Mesothelial cell of epicardium (in vitro differentiated cells): Measurements from ENCODE around the gene MACROD2. TPM values are rescaled to one million over a fixed set of nuclear protein-coding genes. Genes with fewer than 3 reads are reported as not detected.

Experiments
- DNase-seq, 2 experiments: peaks; one replicate each; pipeline ENCODE4 v3.0.0; 2021; ENCODE audit warnings: low spot score in 2 of 2; ENCODE audit not compliant: unreplicated experiment in 2 of 2
- H3K27ac Mint-ChIP-seq: 2 replicates; pipeline ENCODE4 v1.8.0; 2021; ENCODE audit warnings: mixed read lengths
- H3K27me3 Mint-ChIP-seq: 2 replicates; pipeline ENCODE4 v1.8.0; 2021; ENCODE audit warnings: low read depth, mixed read lengths
- H3K36me3 Mint-ChIP-seq: 2 replicates; pipeline ENCODE4 v1.8.0; 2021; ENCODE audit warnings: mixed read lengths
- H3K4me1 Mint-ChIP-seq: 2 replicates; pipeline ENCODE4 v1.8.0; 2021; ENCODE audit warnings: mixed read lengths
- H3K4me3 Mint-ChIP-seq: 2 replicates; pipeline ENCODE4 v1.8.0; 2021; ENCODE audit warnings: mild to moderate bottlenecking, moderate library complexity, mixed read lengths
- H3K9me3 Mint-ChIP-seq: 2 replicates; pipeline ENCODE4 v1.8.0; 2021; ENCODE audit warnings: mixed read lengths
- total RNA-seq: library from RNA; stranded (reverse); gene quantifications from 3 replicates; pipeline ENCODE4 v1.2.1, GENCODE V29; 2021
- TF ChIP-seq, protein P1 (sequence below): fragments of 200-600 bp; sonication (generic); IDR thresholded peaks from one replicate; pipeline ENCODE4 v1.5.0; 2021; ENCODE audit warnings: antibody characterized with exemption; ENCODE audit not compliant: unreplicated experiment

Gene MACROD2
- total RNA-seq, 1 donor from 2014 or later: 10.0 TPM

DNA sequence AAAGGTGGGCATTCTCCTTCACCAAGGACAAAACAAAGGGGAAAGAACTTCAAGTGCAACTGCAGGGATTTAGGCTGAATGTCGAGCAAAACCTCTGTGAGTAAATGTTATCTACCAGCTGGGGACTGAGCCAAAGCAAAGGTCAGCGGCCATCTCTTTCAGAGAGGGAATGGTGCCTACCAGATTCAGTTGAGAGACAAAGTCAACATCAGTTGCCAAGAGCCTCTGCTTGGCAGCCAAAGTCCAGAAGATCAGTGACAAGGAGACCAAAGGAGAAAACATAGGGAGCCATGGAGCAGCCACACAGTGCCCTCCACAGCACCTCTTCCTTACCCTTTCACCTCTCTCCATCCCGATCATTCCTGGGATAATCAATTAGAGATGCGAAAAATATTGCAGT, 2105.5 kb downstream of the MACROD2 start:
- Mint-ChIP-seq H3K4me3 (no peak overlapping the region), H3K27me3 (no peaks in the 10 kb centered on the region), H3K9me3 (no peaks in the 10 kb centered on the region), H3K4me1 (peaks cover 18% of the 10 kb centered on the region), H3K36me3 (no peaks in the 10 kb centered on the region), H3K27ac (no peak overlapping the region)
- no peak for DNase-seq
- TF ChIP-seq, protein P1, sequence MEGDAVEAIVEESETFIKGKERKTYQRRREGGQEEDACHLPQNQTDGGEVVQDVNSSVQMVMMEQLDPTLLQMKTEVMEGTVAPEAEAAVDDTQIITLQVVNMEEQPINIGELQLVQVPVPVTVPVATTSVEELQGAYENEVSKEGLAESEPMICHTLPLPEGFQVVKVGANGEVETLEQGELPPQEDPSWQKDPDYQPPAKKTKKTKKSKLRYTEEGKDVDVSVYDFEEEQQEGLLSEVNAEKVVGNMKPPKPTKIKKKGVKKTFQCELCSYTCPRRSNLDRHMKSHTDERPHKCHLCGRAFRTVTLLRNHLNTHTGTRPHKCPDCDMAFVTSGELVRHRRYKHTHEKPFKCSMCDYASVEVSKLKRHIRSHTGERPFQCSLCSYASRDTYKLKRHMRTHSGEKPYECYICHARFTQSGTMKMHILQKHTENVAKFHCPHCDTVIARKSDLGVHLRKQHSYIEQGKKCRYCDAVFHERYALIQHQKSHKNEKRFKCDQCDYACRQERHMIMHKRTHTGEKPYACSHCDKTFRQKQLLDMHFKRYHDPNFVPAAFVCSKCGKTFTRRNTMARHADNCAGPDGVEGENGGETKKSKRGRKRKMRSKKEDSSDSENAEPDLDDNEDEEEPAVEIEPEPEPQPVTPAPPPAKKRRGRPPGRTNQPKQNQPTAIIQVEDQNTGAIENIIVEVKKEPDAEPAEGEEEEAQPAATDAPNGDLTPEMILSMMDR: no peak

Other genes with a start within 250 kb of the MACROD2 start
- gene ESF1, start 210.6 kb upstream of the MACROD2 start, total RNA-seq: 17.2 to 18.5 TPM (median 17.4 TPM) in 3 replicates
- gene NDUFAF5, start 210.5 kb upstream of the MACROD2 start, total RNA-seq: 38.9 to 40.7 TPM (median 40.4 TPM) in 3 replicates
- gene SEL1L2, start 4.9 kb upstream of the MACROD2 start, total RNA-seq: not detected in 3 replicates